ENCODE measurements around the gene ZNF814. TPM values are rescaled to one million over a fixed set of nuclear protein-coding genes. Genes with fewer than 3 reads are reported as not detected.
A peak's percentile ranks its signal among the peaks of the same experiment; 100 is the strongest.
"Not testable (repeated sequence)": the region's sequence is repeated elsewhere in the genome, so short reads cannot be mapped to it uniquely, and the experiment has no call there.

ZNF814 gene
- total RNA-seq, 2 experiments from 2014 or later = 25.0 to 27.9 TPM

DNA sequence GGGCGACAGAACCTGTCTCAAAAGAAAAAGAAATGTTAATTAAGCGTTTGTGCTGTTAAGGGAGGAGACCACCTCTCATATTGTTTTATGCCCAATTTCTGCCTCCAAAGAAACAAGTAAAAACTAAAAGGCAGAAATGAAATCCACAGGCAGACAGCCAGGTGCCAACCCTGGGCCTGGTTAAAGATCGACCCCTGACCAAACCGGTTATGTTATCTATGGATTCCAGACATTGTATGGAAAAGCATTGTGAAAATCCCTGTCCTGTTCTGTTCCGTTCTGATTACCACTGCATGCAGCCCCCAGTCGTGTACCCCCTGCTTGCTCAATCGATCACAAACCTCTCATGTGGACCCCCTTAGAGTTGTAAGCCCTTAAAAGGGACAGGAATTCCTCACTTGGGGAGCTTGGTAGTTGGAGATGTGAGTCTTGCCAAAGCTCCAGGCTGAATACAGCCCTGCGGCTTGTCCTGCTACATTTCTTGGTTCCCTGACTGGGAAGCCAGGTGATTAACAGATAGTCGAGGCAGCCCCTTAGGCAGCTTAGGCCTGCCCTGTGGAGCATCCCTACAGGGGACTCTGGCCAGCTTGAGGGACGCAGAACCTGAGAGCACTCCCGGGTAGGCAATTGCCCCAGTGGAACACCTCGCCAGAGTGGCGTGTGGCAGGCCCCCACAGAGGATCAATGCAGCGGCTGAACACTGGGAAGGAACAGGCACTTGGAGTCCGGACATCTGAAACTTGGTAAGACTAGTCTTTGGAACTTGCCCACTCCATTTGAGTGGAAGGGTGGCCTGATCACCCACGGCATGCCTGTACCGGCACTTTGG lies 73.4 kb downstream of the ZNF814 start:
- DNase-seq = no peak
- intact Hi-C loops (cut with micrococcal nuclease) = no loop called here
- Mint-ChIP-seq H3K27me3 (no peaks in the 10 kb centered on the region), H3K27ac (peak overlapping the region; percentile 90), H3K9me3 (no peaks in the 10 kb centered on the region), H3K4me1 (ENCODE audit: low read depth) (peaks cover 44% of the 10 kb centered on the region), H3K4me3 (peak overlapping the region; percentile 94), H3K36me3 (ENCODE audit: low read depth) (peaks cover 32% of the 10 kb centered on the region)
- POLR2A ChIA-PET = interaction anchor here (0.6 to 1.6 kb wide), 5 partner anchors 11 to 143 kb away, joined by 3 to 6 read pairs (median 3); partner anchors contain the start of gene ZNF776
- no peak for ATAC-seq
- TF ChIP-seq, protein P1, sequence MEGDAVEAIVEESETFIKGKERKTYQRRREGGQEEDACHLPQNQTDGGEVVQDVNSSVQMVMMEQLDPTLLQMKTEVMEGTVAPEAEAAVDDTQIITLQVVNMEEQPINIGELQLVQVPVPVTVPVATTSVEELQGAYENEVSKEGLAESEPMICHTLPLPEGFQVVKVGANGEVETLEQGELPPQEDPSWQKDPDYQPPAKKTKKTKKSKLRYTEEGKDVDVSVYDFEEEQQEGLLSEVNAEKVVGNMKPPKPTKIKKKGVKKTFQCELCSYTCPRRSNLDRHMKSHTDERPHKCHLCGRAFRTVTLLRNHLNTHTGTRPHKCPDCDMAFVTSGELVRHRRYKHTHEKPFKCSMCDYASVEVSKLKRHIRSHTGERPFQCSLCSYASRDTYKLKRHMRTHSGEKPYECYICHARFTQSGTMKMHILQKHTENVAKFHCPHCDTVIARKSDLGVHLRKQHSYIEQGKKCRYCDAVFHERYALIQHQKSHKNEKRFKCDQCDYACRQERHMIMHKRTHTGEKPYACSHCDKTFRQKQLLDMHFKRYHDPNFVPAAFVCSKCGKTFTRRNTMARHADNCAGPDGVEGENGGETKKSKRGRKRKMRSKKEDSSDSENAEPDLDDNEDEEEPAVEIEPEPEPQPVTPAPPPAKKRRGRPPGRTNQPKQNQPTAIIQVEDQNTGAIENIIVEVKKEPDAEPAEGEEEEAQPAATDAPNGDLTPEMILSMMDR (IDR thresholded peaks at IDR 0.05) = no peak
- CTCF ChIA-PET = no interaction called here

DNA sequence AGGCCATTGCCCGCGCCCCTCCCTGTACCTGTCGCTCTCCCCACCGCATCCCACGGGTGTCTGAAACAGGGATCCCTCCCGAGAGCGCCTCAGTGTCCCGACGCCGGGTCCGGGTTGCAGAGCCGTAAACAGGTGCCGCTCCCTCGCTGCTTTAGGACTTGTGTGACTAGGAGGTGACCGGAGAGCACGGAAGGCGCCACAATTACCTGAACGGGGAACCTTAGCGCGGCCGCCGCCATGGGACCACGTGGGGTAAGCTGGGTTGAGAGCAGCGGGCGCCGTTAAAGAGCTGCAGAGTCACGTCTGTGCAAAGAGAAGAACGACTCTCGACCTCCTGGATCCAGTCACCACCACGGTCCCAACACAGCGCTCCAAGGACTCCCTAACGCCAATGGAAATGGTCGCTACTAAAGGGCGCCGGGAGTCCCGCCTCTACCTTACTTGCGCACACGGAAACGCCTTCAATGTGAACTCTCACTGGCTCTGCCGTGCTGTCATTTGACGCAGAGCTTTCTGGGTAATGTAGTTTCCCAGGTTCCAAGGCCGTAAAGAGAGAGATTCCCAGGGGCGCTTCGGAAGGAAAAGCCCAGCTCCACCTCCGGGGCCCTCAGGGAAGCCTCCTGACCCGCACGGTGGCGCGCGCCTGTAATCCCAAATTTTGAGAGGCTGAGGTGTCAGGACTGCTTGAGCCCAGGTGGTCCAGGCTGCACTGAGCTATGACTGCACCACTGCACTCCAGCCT lies 74.2 kb downstream of the ZNF814 start, which contains the start of gene ZNF552:
TSS of gene ZNF552 (minus strand) at position 409 of the 742 bp plus-strand sequence. CDS start at position 239, 170 bp downstream.
- CTCF ChIA-PET = no interaction called here
- H3K27ac Mint-ChIP-seq = peak within 1 kb of the TSS; percentile 90
- ATAC-seq (peak; percentile 80), DNase-seq (peak; percentile 86)
- TF ChIP-seq, protein P1 (IDR thresholded peaks at IDR 0.05) = no peak
- peaks cover 44% of the 10 kb centered on the region for H3K4me1 Mint-ChIP-seq (ENCODE audit: low read depth)
- H3K36me3 Mint-ChIP-seq (ENCODE audit: low read depth) = peaks cover 30% of the 10 kb centered on the region
- no peaks in the 10 kb centered on the region for H3K27me3 Mint-ChIP-seq
- POLR2A ChIA-PET = interaction anchor here (0.6 to 1.6 kb wide), 5 partner anchors 11 to 144 kb away, joined by 3 to 6 read pairs (median 3); partner anchors contain the start of gene ZNF776
- peak within 1 kb of the TSS; percentile 94 for H3K4me3 Mint-ChIP-seq
- intact Hi-C loops (cut with micrococcal nuclease) = no loop called here
- no peaks in the 10 kb centered on the region for H3K9me3 Mint-ChIP-seq

DNA sequence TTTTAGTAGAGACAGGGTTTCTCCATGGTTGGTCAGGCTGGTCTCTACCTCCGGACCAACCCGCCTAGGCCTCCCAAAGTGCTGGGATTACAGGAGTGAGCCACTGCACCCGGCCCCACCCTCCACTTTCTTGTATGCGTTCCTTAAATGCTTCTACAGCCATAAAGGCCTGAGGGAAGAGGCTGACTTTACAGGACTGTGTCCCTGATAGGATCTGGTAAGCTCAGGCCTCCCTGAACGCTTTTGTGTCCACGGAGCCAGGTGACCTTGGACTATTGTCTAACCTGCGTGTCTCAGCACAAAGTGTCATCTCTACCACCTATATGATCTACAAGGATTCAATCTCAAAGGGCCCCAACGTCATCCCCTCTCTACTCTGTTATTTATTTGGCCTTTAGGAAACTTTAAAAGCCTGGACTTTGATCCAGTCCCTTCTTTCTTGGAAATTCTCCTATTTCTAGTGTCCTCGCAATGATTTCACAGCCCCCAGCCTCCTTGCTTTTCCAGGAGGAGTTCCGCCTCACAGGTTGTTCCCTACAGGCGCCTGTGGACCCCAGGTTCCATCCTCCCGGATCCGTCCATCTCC lies 74.8 kb downstream of the ZNF814 start:
- no peak for DNase-seq
- intact Hi-C loops (cut with micrococcal nuclease) = no loop called here
- peak overlapping the region; percentile 90 for H3K27ac Mint-ChIP-seq
- peaks cover 50% of the 10 kb centered on the region for H3K4me1 Mint-ChIP-seq (ENCODE audit: low read depth)
- no peak for ATAC-seq
- no peaks in the 10 kb centered on the region for H3K27me3 Mint-ChIP-seq
- H3K4me3 Mint-ChIP-seq = peak overlapping the region; percentile 94
- CTCF ChIA-PET = no interaction called here
- H3K9me3 Mint-ChIP-seq = no peaks in the 10 kb centered on the region
- H3K36me3 Mint-ChIP-seq (ENCODE audit: low read depth) = peaks cover 33% of the 10 kb centered on the region
- TF ChIP-seq, protein P1 (IDR thresholded peaks at IDR 0.05) = no peak
- POLR2A ChIA-PET = interaction anchor here (1.6 kb wide), 1 partner anchor 12 kb away, joined by 6 read pairs; no protein-coding TSS in a partner anchor

DNA sequence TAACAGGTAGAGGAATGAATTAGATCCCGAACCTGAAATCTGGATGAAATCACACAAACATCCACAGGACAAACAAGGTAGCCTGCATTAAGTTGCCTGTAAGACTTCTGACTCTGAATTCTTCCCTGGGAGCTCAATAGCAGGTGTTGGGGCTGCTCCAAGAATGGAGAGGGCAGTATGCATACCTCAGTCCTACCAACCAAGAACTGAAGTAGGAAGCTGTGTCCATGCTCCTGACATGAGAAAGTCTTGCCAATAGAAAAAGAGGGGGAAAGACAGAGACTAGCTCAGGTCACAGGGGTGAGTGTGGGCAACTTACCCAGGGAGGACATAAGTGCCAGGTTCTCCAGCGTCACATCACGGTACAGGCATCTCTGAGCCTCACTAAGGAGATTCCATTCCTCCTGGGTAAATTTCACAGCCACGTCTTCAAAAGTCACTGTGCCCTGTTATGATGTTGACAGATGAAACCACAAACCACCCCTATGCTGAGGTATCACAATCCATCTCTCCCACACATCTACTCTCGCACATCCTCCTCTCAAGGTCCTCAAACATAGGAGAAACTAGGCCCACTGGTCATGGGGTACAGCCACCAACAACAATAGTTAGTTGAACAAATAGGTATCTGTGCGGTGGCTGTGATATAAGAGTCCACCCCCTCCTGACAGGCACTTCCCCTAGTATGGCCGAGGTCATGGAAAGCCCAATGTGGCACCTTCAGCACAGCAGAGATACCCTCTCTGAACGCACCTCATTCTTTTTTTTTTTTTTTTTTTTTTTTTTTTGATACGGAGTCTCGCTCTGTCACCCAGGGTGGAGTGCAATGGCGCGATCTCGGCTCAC lies 75.6 kb downstream of the ZNF814 start:
- peaks cover 50% of the 10 kb centered on the region for H3K4me1 Mint-ChIP-seq (ENCODE audit: low read depth)
- H3K9me3 Mint-ChIP-seq; intact Hi-C loops (cut with micrococcal nuclease); CTCF ChIA-PET; POLR2A ChIA-PET; H3K27me3 Mint-ChIP-seq: not testable (repeated sequence)
- peak overlapping the region; percentile 94 for H3K4me3 Mint-ChIP-seq
- DNase-seq (peak; percentile 35), ATAC-seq (peak; percentile 17)
- H3K27ac Mint-ChIP-seq = peak overlapping the region; percentile 84
- peaks cover 37% of the 10 kb centered on the region for H3K36me3 Mint-ChIP-seq (ENCODE audit: low read depth)

DNA sequence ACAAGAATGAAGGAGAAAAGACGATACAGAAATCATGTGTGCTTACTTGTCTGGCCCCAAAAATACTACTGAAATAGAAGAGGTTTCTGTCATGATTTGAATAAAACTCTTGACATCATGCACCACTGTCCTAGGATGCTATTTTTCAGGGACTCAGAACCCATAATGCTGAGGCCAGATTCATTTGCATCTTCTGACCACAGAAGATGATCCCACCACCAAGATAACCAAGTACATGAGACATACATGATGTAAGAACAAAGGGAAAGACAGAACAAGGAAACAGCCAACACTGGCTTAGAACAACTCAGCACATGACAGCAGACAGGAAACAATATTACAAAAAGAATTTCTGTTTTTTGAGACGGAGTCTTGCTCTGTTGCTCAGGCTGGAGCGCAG lies 76.6 kb downstream of the ZNF814 start:
- Mint-ChIP-seq H3K36me3 (ENCODE audit: low read depth) (peaks cover 44% of the 10 kb centered on the region), H3K9me3 (no peaks in the 10 kb centered on the region), H3K27ac (peak overlapping the region; percentile 52), H3K4me1 (ENCODE audit: low read depth) (peaks cover 50% of the 10 kb centered on the region), H3K27me3 (no peaks in the 10 kb centered on the region), H3K4me3 (no peak overlapping the region)
- ChIA-PET POLR2A (no interaction called here), CTCF (no interaction called here)
- ATAC-seq = no peak
- intact Hi-C loops (cut with micrococcal nuclease) = no loop called here
- TF ChIP-seq, protein P1 (IDR thresholded peaks at IDR 0.05) = no peak
- no peak for DNase-seq

DNA sequence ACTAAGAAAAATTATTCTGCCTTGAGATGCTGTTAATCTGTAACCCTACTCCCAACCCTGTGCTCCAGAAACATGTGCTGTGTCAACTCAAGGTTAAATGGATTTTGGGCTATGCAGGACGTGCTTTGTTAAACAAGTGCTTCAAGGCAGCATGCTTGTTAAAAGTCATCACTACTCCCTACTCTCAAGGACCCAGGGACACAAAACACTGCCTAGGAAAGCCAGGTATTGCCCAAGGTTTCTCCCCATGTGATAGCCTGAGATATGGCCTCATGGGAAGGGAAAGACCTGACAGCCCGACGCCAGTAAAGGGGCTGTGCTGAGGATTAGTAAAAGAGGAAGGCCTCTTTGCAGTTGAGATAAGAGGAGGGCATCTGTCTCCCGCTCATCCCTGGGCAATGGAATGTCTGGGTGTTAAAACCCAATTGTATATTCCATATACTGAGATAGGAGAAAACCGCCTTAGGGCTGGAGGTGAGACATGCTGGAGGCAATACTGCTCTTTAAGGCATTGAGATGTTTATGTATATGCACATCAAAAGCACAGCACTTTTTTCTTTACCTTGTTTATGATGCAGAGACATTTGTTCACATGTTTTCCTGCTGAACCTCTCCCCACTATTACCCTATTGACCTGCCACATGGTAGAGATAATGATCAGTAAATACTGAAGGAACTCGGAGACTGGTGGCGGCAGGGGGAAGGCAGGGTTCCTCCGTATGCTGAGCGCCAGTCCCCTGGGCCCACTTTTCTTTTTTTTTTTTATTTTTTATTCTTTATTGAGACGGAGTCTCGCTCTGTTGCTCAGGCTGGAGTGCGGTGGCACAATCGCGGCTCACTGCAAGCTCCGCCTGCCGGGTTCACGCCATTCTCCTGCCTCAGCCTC lies 78.2 kb downstream of the ZNF814 start:
- H3K27ac Mint-ChIP-seq; ATAC-seq; CTCF ChIA-PET; POLR2A ChIA-PET; H3K9me3 Mint-ChIP-seq; H3K4me3 Mint-ChIP-seq; DNase-seq; intact Hi-C loops (cut with micrococcal nuclease); H3K27me3 Mint-ChIP-seq: not testable (repeated sequence)
- Mint-ChIP-seq H3K4me1 (ENCODE audit: low read depth) (peaks cover 44% of the 10 kb centered on the region), H3K36me3 (ENCODE audit: low read depth) (peaks cover 52% of the 10 kb centered on the region)

Data from activated CD8-positive, alpha-beta T cell treated with anti-CD3 and anti-CD28 coated beads for 36 hours (primary cell).